H9 (cell line): Measurements from ENCODE around the gene PLA2G1B. TPM values are rescaled to one million over a fixed set of nuclear protein-coding genes. Genes with fewer than 3 reads are reported as not detected.
A peak's percentile ranks its signal among the peaks of the same experiment; 100 is the strongest.

Experiments used
- DNase-seq: peaks from one replicate; pipeline ENCODE4 v3.0.0-alpha.2; 2017
- H2AFZ ChIP-seq: one replicate; pipeline ENCODE4 v1.6.1; 2013; ENCODE audit warnings: mild to moderate bottlenecking, low read length, control low read depth, moderate library complexity
- H2AK5ac ChIP-seq: 2 replicates; pipeline ENCODE4 v1.6.1; 2013; ENCODE audit warnings: low read length, control low read depth, mixed read lengths; ENCODE audit not compliant: insufficient read length
- H2BK120ac ChIP-seq: one replicate; pipeline ENCODE4 v1.6.1; 2013; ENCODE audit warnings: low read depth, mild to moderate bottlenecking, low read length, control low read depth, inconsistent platforms; ENCODE audit not compliant: poor library complexity, severe bottlenecking
- H2BK12ac ChIP-seq: 2 replicates; pipeline ENCODE4 v1.6.1; 2013; ENCODE audit warnings: low read length, control low read depth, mixed read lengths, low read depth; ENCODE audit not compliant: insufficient read length
- H2BK15ac ChIP-seq: 2 replicates; pipeline ENCODE4 v1.6.1; 2013; ENCODE audit warnings: low read depth, low read length, control low read depth
- H2BK20ac ChIP-seq: one replicate; pipeline ENCODE4 v1.6.1; 2013; ENCODE audit warnings: low read depth, mild to moderate bottlenecking, low read length, control low read depth, inconsistent platforms; ENCODE audit not compliant: poor library complexity, severe bottlenecking
- H2BK5ac ChIP-seq: 2 replicates; pipeline ENCODE4 v1.6.1; 2013; ENCODE audit warnings: low read length, control low read depth, mixed read lengths; ENCODE audit not compliant: insufficient read length
- H3K14ac ChIP-seq: 2 replicates; pipeline ENCODE4 v1.6.1; 2013; ENCODE audit warnings: low read length, control low read depth; ENCODE audit not compliant: insufficient read depth
- H3K18ac ChIP-seq: 2 replicates; pipeline ENCODE4 v1.6.1; 2013; ENCODE audit warnings: low read depth, mild to moderate bottlenecking, mixed read lengths, low read length, control low read depth; ENCODE audit not compliant: insufficient read length
- H3K23ac ChIP-seq: 2 replicates; pipeline ENCODE4 v1.6.1; 2013; ENCODE audit warnings: low read length, control low read depth, mixed read lengths, low read depth; ENCODE audit not compliant: insufficient read length
- H3K23me2 ChIP-seq: 2 replicates; pipeline ENCODE4 v1.6.1; 2013; ENCODE audit warnings: low read depth, mild to moderate bottlenecking, mixed read lengths, low read length, control low read depth; ENCODE audit not compliant: insufficient read length, poor library complexity, severe bottlenecking
- H3K27ac ChIP-seq: 2 replicates; pipeline ENCODE4 v1.5.1; 2013; ENCODE audit warnings: low read length, control low read depth, mixed read lengths, low read depth; ENCODE audit not compliant: insufficient read length
- H3K27me3 ChIP-seq: 2 replicates; pipeline ENCODE4 v1.6.1; 2013; ENCODE audit warnings: low read length, control low read depth, inconsistent platforms; ENCODE audit not compliant: insufficient read depth
- H3K4ac ChIP-seq: 2 replicates; pipeline ENCODE4 v1.6.1; 2013; ENCODE audit warnings: low read depth, mild to moderate bottlenecking, control low read depth, inconsistent platforms, low read length, moderate library complexity
- H3K4me1 ChIP-seq: 2 replicates; pipeline ENCODE4 v1.6.1; 2013; ENCODE audit warnings: low read length, control low read depth, inconsistent platforms; ENCODE audit not compliant: insufficient read depth
- H3K4me2 ChIP-seq: 2 replicates; pipeline ENCODE4 v1.6.1; 2013; ENCODE audit warnings: low read length, control low read depth, mixed read lengths; ENCODE audit not compliant: insufficient read length, insufficient read depth
- H3K56ac ChIP-seq: 2 replicates; pipeline ENCODE4 v1.6.1; 2013; ENCODE audit warnings: low read depth, mild to moderate bottlenecking, mixed read lengths, low read length, control low read depth; ENCODE audit not compliant: insufficient read length
- H3K79me1 ChIP-seq: 2 replicates; pipeline ENCODE4 v1.6.1; 2013; ENCODE audit warnings: low read depth, mild to moderate bottlenecking, moderate library complexity, low read length, control low read depth, inconsistent platforms; ENCODE audit not compliant: insufficient read depth, poor library complexity, severe bottlenecking
- H3K79me2 ChIP-seq: 2 replicates; pipeline ENCODE4 v1.6.1; 2013; ENCODE audit warnings: low read length, control low read depth, inconsistent platforms; ENCODE audit not compliant: insufficient read depth
- H3K9ac ChIP-seq: 2 replicates; pipeline ENCODE4 v1.6.1; 2013; ENCODE audit warnings: low read length, control low read depth, mixed read lengths; ENCODE audit not compliant: insufficient read length; ENCODE audit errors: extremely low read depth
- H3K9me3 ChIP-seq: one replicate; pipeline ENCODE4 v1.6.1; 2013; ENCODE audit warnings: low read depth, low read length, inconsistent platforms; ENCODE audit not compliant: control insufficient read depth
- H3T11ph ChIP-seq: one replicate; pipeline ENCODE4 v1.6.1; 2013; ENCODE audit warnings: mild to moderate bottlenecking, low read length, control low read depth, inconsistent platforms
- H4K20me1 ChIP-seq: one replicate; pipeline ENCODE4 v1.6.1; 2013; ENCODE audit not compliant: control insufficient read depth, insufficient read length, insufficient read depth
- H4K5ac ChIP-seq: 2 replicates; pipeline ENCODE4 v1.6.1; 2013; ENCODE audit warnings: low read depth, mild to moderate bottlenecking, mixed read lengths, low read length, control low read depth; ENCODE audit not compliant: insufficient read length
- H4K8ac ChIP-seq: replicated peaks from 2 replicates; pipeline ENCODE4 v1.6.1; 2013; ENCODE audit warnings: low read length, control low read depth, mixed read lengths, low read depth; ENCODE audit not compliant: insufficient read length
- H4K91ac ChIP-seq: 2 replicates; pipeline ENCODE4 v1.6.1; 2013; ENCODE audit warnings: low read depth, mild to moderate bottlenecking, moderate library complexity, mixed read lengths, low read length, control low read depth; ENCODE audit not compliant: insufficient read length
- H3K27ac Mint-ChIP-seq, 3 experiments: 2 replicates in 2 of 3; 3 replicates in 1 of 3; pipeline ENCODE4 v1.8.0; 2020 to 2021; ENCODE audit warnings: mixed read lengths in 3 of 3, mild to moderate bottlenecking in 1 of 3, moderate library complexity in 1 of 3
- H3K27me3 Mint-ChIP-seq: 2 replicates; pipeline ENCODE4 v1.8.0; 2021; ENCODE audit warnings: low read depth, mild to moderate bottlenecking, moderate library complexity, mixed read lengths
- H3K36me3 Mint-ChIP-seq, 3 experiments: 2 replicates in 2 of 3; 3 replicates in 1 of 3; pipeline ENCODE4 v1.8.0; 2020 to 2021; ENCODE audit warnings: low read depth in 3 of 3, mixed read lengths in 3 of 3; ENCODE audit not compliant: insufficient read depth in 1 of 3
- H3K4me1 Mint-ChIP-seq, 2 experiments: 2 replicates each; pipeline ENCODE4 v1.8.0; 2020; ENCODE audit warnings: mixed read lengths in 2 of 2
- H3K4me3 Mint-ChIP-seq, 2 experiments: 2 replicates in 1 of 2; 3 replicates in 1 of 2; pipeline ENCODE4 v1.8.0; 2020 to 2021; ENCODE audit warnings: mild to moderate bottlenecking in 2 of 2, mixed read lengths in 2 of 2, moderate library complexity in 1 of 2
- H3K9me3 Mint-ChIP-seq, 2 experiments: 2 replicates in 1 of 2; 3 replicates in 1 of 2; pipeline ENCODE4 v1.8.0; 2020; ENCODE audit warnings: mild to moderate bottlenecking in 2 of 2, mixed read lengths in 2 of 2, moderate library complexity in 1 of 2
- WGBS: extraction: QIAGEN DNeasy Blood & Tissue Kit; methylation state at CpG from one replicate; pipeline ENCODE4 v1.1.7; 2013; ENCODE audit warnings: missing lambda C conversion rate, low lambda C conversion rate, mixed read lengths; ENCODE audit not compliant: insufficient read length; ENCODE audit errors: extremely low coverage; 5-methylcytosine and 5-hydroxymethylcytosine counted together
- total RNA-seq: library from RNA; stranded (reverse); gene quantifications from 2 replicates; pipeline ENCODE4 v1.2.1, GENCODE V29; 2021
- TF ChIP-seq, protein P1 (sequence below): fragments of 200-600 bp; sonication (generic); conservative IDR thresholded peaks from 3 replicates; pipeline ENCODE4 v1.8.0; 2021; ENCODE audit warnings: antibody characterized with exemption, mild to moderate bottlenecking

PLA2G1B gene
- total RNA-seq, 1 experiment from 2014 or later = not detected

DNA sequence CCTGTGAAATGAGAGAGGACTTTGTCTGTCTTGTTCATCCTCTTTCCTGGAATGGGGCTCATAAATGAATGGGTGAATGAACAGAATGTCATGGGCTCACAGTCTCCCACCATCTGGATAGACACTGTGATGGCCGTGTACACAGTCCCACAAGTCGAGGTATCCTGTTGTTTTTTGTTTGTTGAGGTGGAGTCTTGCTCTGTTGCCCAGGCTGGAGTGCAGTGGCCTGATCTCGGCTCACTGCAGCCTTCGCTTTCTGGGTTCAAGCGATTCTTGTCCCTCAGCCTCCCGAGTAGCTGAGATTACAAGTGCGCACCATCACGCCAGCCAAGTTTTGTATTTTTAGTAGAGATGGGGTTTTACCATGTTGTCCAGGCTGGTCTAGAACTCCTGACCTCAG, 16.1 kb upstream of the PLA2G1B start:
- no peak overlapping the region for H2BK20ac ChIP-seq
- no peak overlapping the region for H2BK15ac ChIP-seq
- H3K4me1 ChIP-seq = no peaks in the 10 kb centered on the region
- no peaks in the 10 kb centered on the region for H4K20me1 ChIP-seq
- no peak overlapping the region for H2BK120ac ChIP-seq
- DNase-seq = no peak
- Mint-ChIP-seq H3K36me3 (peaks cover 16 to 45% (median 42%) of the 10 kb centered on the region in 3 experiments; a peak in 5 of 7 replicates), H3K4me3 (no peak overlapping the region), H3K27me3 (peaks cover 4% of the 10 kb centered on the region), H3K27ac (peak overlapping the region in 1 of 3 experiments; percentile 84; a peak in 3 of 7 replicates), H3K9me3 (peaks cover under 1 to 3% of the 10 kb centered on the region in 2 experiments), H3K4me1 (peaks cover 0 to 17% of the 10 kb centered on the region in 2 experiments; a peak in 2 of 4 replicates)
- no CpG with 5 or more reads among the region's 8 CpGs for WGBS
- no peaks in the 10 kb centered on the region for H3K23me2 ChIP-seq
- H3K27me3 ChIP-seq = no peaks in the 10 kb centered on the region
- H3K14ac ChIP-seq = no peak overlapping the region
- no peaks in the 10 kb centered on the region for H3K9me3 ChIP-seq
- no peak overlapping the region for H4K5ac ChIP-seq
- H3K56ac ChIP-seq = no peak overlapping the region
- H3T11ph ChIP-seq = no peak overlapping the region
- H2AFZ ChIP-seq = no peak overlapping the region
- H3K79me2 ChIP-seq = no peaks in the 10 kb centered on the region
- no peak overlapping the region for H2BK12ac ChIP-seq
- H3K23ac ChIP-seq = no peak overlapping the region
- H3K27ac ChIP-seq = no peak overlapping the region
- H3K18ac ChIP-seq = no peak overlapping the region
- no peak overlapping the region for H4K91ac ChIP-seq
- no peaks in the 10 kb centered on the region for H3K79me1 ChIP-seq
- no peak overlapping the region for H3K4ac ChIP-seq
- no peak overlapping the region for H3K9ac ChIP-seq
- no peak overlapping the region for H4K8ac ChIP-seq
- TF ChIP-seq, protein P1, sequence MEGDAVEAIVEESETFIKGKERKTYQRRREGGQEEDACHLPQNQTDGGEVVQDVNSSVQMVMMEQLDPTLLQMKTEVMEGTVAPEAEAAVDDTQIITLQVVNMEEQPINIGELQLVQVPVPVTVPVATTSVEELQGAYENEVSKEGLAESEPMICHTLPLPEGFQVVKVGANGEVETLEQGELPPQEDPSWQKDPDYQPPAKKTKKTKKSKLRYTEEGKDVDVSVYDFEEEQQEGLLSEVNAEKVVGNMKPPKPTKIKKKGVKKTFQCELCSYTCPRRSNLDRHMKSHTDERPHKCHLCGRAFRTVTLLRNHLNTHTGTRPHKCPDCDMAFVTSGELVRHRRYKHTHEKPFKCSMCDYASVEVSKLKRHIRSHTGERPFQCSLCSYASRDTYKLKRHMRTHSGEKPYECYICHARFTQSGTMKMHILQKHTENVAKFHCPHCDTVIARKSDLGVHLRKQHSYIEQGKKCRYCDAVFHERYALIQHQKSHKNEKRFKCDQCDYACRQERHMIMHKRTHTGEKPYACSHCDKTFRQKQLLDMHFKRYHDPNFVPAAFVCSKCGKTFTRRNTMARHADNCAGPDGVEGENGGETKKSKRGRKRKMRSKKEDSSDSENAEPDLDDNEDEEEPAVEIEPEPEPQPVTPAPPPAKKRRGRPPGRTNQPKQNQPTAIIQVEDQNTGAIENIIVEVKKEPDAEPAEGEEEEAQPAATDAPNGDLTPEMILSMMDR = no peak
- H2BK5ac ChIP-seq = no peak overlapping the region
- no peak overlapping the region for H2AK5ac ChIP-seq
- H3K4me2 ChIP-seq = no peak overlapping the region
